ENCODE results near the gene PTPRE. TPM values are rescaled to one million over a fixed set of nuclear protein-coding genes. Genes with fewer than 3 reads are reported as not detected.

The PTPRE gene
- polyA plus RNA-seq, 1 donor from 2014 or later, result 4.1 TPM

DNA sequence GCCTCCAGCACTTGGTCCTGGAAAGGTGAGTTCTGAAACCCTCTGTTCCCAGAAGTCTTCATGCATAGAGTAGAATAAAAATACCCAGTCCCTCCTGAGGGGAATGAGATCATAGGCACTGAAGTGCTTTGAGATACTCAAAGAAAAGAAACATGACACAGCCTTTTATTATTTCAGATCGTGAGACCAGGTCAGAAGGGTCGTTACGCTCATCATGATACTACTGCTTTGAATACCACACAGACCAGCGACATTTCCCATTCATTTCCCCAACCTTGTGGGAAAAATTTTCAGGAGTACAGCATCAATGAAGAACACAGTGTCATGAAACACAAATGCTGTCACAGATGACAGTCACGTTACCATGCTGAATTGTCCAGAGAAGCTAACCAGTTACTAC lies 29.2 kb upstream of the PTPRE start:
- Histone ChIP-seq H4K20me1 (ENCODE audit: insufficient read depth) (no peaks in the 10 kb centered on the region), H3K4me3 (ENCODE audit: low read length) (no peak overlapping the region), H3K9me2 (ENCODE audit: insufficient read depth, low read length) (no peaks in the 10 kb centered on the region), H3K36me3 (ENCODE audit: insufficient read depth, low read length) (no peaks in the 10 kb centered on the region), H3K9ac (ENCODE audit: low read length) (no peak overlapping the region), H3K27ac (ENCODE audit: low read length) (no peak overlapping the region), H2AFZ (ENCODE audit: low read depth, low read length) (no peak overlapping the region), H3K9me3 (ENCODE audit: low read length) (no peaks in the 10 kb centered on the region), H3F3A (ENCODE audit: insufficient read depth, low read length, poor library complexity, severe bottlenecking) (no peaks in the 10 kb centered on the region), H3K4me2 (ENCODE audit: low read length) (no peak overlapping the region), H3K27me3 (ENCODE audit: insufficient read depth, low read depth, low read length) (no peaks in the 10 kb centered on the region), H3K79me2 (replicated peaks; ENCODE audit: insufficient read depth, low read length) (no peaks in the 10 kb centered on the region)
- TF ChIP-seq EP300 (conservative IDR thresholded peaks at IDR 0.05; ENCODE audit: poor library complexity, severe bottlenecking), result no peak

DNA sequence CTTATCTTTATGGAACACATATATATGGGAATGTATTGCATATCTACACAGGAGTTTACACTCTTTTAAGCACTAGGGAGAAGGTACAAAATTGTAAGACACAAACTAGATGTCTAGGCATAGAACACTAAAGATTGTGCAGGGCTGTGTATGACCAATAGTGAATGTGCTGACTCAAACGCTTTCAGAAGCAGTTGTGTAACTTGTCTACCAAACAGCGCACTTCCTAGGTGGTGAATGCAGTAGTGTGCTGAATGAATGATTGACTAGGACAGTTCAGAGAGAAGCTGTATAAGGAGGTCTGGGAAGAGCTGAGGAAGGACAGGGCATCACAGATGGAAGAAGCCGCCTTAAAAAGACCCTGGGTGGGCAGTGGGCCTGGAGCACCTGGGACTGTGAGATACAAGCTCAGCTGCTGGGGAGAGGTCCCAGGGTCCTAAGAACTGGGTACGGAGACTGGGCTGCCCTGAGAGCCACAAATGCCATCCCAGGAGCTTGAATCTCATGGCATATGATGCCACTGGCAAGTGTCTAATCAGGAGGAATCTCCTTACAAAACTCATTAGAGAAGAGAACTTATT lies 28.3 kb upstream of the PTPRE start:
- no peaks in the 10 kb centered on the region for H3K36me3 ChIP-seq (ENCODE audit: insufficient read depth, low read length)
- H3K27me3 ChIP-seq (ENCODE audit: insufficient read depth, low read depth, low read length), result no peaks in the 10 kb centered on the region
- H3K79me2 ChIP-seq (replicated peaks; ENCODE audit: insufficient read depth, low read length), result no peaks in the 10 kb centered on the region
- no peak overlapping the region for H3K4me2 ChIP-seq (ENCODE audit: low read length)
- H3K9ac ChIP-seq (ENCODE audit: low read length), result no peak overlapping the region
- H3K9me3 ChIP-seq (ENCODE audit: low read length), result no peaks in the 10 kb centered on the region
- no peaks in the 10 kb centered on the region for H3F3A ChIP-seq (ENCODE audit: insufficient read depth, low read length, poor library complexity, severe bottlenecking)
- H2AFZ ChIP-seq (ENCODE audit: low read depth, low read length), result no peak overlapping the region
- no peaks in the 10 kb centered on the region for H4K20me1 ChIP-seq (ENCODE audit: insufficient read depth)
- no peak overlapping the region for H3K27ac ChIP-seq (ENCODE audit: low read length)
- no peak for TF ChIP-seq SMC3 (conservative IDR thresholded peaks at IDR 0.05; ENCODE audit: poor library complexity)
- TF ChIP-seq, protein P1, sequence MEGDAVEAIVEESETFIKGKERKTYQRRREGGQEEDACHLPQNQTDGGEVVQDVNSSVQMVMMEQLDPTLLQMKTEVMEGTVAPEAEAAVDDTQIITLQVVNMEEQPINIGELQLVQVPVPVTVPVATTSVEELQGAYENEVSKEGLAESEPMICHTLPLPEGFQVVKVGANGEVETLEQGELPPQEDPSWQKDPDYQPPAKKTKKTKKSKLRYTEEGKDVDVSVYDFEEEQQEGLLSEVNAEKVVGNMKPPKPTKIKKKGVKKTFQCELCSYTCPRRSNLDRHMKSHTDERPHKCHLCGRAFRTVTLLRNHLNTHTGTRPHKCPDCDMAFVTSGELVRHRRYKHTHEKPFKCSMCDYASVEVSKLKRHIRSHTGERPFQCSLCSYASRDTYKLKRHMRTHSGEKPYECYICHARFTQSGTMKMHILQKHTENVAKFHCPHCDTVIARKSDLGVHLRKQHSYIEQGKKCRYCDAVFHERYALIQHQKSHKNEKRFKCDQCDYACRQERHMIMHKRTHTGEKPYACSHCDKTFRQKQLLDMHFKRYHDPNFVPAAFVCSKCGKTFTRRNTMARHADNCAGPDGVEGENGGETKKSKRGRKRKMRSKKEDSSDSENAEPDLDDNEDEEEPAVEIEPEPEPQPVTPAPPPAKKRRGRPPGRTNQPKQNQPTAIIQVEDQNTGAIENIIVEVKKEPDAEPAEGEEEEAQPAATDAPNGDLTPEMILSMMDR (IDR thresholded peaks at IDR 0.05; ENCODE audit: poor library complexity, severe bottlenecking), result no peak
- TF ChIP-seq POLR2AphosphoS5 (IDR thresholded peaks at IDR 0.05), result no peak
- no peak for TF ChIP-seq EP300 (conservative IDR thresholded peaks at IDR 0.05; ENCODE audit: poor library complexity, severe bottlenecking)
- H3K4me3 ChIP-seq (ENCODE audit: low read length), result no peak overlapping the region
- no peaks in the 10 kb centered on the region for H3K9me2 ChIP-seq (ENCODE audit: insufficient read depth, low read length)

DNA sequence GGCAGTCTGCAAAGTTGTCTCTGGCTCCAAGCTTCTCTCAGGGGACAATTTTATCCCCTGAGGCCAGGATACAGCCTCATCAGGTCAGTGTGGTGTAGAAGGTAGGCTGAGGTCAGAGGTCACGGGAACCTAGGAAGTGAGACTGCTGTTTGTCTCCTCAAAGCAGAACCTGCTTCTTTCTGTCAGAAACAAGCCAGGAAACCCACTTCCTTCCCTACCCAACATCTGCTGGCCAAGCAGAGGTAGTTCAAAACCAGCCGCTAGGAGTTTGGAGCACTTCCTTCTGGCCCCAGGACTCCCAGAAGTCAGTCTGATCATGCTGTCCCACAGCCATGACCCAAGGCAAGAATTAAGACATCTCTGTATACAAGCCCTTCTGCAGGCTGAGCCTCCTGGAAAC lies 26.3 kb upstream of the PTPRE start:
- H3K79me2 ChIP-seq (replicated peaks; ENCODE audit: insufficient read depth, low read length), result no peaks in the 10 kb centered on the region
- H3K4me2 ChIP-seq (ENCODE audit: low read length), result no peak overlapping the region
- H3K36me3 ChIP-seq (ENCODE audit: insufficient read depth, low read length), result no peaks in the 10 kb centered on the region
- H3K27ac ChIP-seq (ENCODE audit: low read length), result no peak overlapping the region
- no peaks in the 10 kb centered on the region for H3K9me2 ChIP-seq (ENCODE audit: insufficient read depth, low read length)
- H3F3A ChIP-seq (ENCODE audit: insufficient read depth, low read length, poor library complexity, severe bottlenecking), result no peaks in the 10 kb centered on the region
- no peak overlapping the region for H3K9ac ChIP-seq (ENCODE audit: low read length)
- no peaks in the 10 kb centered on the region for H3K27me3 ChIP-seq (ENCODE audit: insufficient read depth, low read depth, low read length)
- no peak for TF ChIP-seq TAF1 (IDR thresholded peaks at IDR 0.05; ENCODE audit: low read depth)
- no peak for TF ChIP-seq EZH2 (IDR thresholded peaks at IDR 0.05; ENCODE audit: borderline replicate concordance, insufficient read depth, low read length, poor library complexity, severe bottlenecking)
- TF ChIP-seq, protein P2, sequence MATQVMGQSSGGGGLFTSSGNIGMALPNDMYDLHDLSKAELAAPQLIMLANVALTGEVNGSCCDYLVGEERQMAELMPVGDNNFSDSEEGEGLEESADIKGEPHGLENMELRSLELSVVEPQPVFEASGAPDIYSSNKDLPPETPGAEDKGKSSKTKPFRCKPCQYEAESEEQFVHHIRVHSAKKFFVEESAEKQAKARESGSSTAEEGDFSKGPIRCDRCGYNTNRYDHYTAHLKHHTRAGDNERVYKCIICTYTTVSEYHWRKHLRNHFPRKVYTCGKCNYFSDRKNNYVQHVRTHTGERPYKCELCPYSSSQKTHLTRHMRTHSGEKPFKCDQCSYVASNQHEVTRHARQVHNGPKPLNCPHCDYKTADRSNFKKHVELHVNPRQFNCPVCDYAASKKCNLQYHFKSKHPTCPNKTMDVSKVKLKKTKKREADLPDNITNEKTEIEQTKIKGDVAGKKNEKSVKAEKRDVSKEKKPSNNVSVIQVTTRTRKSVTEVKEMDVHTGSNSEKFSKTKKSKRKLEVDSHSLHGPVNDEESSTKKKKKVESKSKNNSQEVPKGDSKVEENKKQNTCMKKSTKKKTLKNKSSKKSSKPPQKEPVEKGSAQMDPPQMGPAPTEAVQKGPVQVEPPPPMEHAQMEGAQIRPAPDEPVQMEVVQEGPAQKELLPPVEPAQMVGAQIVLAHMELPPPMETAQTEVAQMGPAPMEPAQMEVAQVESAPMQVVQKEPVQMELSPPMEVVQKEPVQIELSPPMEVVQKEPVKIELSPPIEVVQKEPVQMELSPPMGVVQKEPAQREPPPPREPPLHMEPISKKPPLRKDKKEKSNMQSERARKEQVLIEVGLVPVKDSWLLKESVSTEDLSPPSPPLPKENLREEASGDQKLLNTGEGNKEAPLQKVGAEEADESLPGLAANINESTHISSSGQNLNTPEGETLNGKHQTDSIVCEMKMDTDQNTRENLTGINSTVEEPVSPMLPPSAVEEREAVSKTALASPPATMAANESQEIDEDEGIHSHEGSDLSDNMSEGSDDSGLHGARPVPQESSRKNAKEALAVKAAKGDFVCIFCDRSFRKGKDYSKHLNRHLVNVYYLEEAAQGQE (IDR thresholded peaks at IDR 0.05; ENCODE audit: borderline replicate concordance), result no peak
- TF ChIP-seq, protein P1 (IDR thresholded peaks at IDR 0.05; ENCODE audit: poor library complexity, severe bottlenecking), result no peak
- no peak for TF ChIP-seq MXI1 (conservative IDR thresholded peaks at IDR 0.05; ENCODE audit: poor library complexity, severe bottlenecking)
- no peak for TF ChIP-seq EP300 (conservative IDR thresholded peaks at IDR 0.05; ENCODE audit: poor library complexity, severe bottlenecking)
- no peak for TF ChIP-seq SMC3 (conservative IDR thresholded peaks at IDR 0.05; ENCODE audit: poor library complexity)
- no peak for TF ChIP-seq RAD21 (conservative IDR thresholded peaks at IDR 0.05)
- no peak for TF ChIP-seq POLR2AphosphoS5 (IDR thresholded peaks at IDR 0.05)
- no peaks in the 10 kb centered on the region for H4K20me1 ChIP-seq (ENCODE audit: insufficient read depth)
- H2AFZ ChIP-seq (ENCODE audit: low read depth, low read length), result no peak overlapping the region
- H3K9me3 ChIP-seq (ENCODE audit: low read length), result no peaks in the 10 kb centered on the region
- no peak overlapping the region for H3K4me3 ChIP-seq (ENCODE audit: low read length)

All from neural cell (in vitro differentiated cells).